ENCODE results near the gene NUDT5. TPM values are rescaled to one million over a fixed set of nuclear protein-coding genes. Genes with fewer than 3 reads are reported as not detected.
A peak's percentile ranks its signal among the peaks of the same experiment; 100 is the strongest.

The NUDT5 gene
- total RNA-seq, 2 experiments from 2014 or later, result 11.6 to 13.5 TPM

DNA sequence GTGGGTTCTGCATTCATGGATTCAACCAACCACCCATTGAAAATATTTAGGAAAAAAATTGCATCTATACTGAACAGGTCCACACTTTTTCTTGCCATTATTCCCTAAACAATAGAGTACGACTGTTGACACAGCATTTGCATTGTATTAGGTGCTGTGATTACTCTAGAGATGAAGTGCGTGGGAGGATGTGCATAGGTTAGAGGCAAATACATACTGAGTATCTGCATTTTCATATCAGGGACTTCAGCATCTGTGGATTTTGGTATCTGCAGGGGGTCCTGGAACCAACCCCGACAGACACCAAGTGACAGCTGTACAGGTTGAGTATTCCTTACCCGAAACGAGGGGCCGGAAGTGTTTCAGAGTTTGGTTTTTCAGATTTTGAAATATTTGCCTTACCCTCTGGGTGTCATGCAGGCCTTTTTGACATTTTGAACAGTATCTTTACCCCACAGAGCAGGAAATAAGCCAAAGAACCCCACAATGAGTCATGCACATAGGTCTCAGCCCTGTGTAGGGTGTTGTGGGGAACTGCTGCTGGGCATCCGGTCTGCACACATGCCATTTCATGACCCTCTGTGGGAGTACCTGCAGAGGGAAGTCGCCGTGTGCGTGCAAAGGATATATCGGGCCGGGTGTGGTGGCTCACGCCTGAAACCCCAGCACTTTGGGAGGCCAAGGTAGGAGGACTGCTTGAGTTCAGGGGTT lies 14.5 kb downstream of the NUDT5 start:
- DNase-seq, result peak; percentile 22 to 91 (median 63)
- Histone ChIP-seq H3K36me3 (ENCODE audit: insufficient read depth, low read length) (peaks cover 38% of the 10 kb centered on the region), H3K4me1 (ENCODE audit: insufficient read depth, low read length) (peaks cover 22% of the 10 kb centered on the region), H3K27ac (ENCODE audit: low read depth in 1 of 2, low read length in 2 of 2) (peak overlapping the region in 1 of 2 donors; percentile 56), H3K4me3 (ENCODE audit: low read length) (no peak overlapping the region), H3K27me3 (ENCODE audit: control insufficient read depth in 1 of 2, insufficient read depth in 2 of 2, low read length in 2 of 2) (no peaks in the 10 kb centered on the region), H3K9me3 (ENCODE audit: control insufficient read depth in 1 of 2, insufficient read depth in 1 of 2, low read length in 2 of 2) (no peaks in the 10 kb centered on the region)
- Mint-ChIP-seq H3K4me3 (peak overlapping the region; percentile 42), H3K4me1 (ENCODE audit: low read depth) (peaks cover 19% of the 10 kb centered on the region), H3K27ac (peak overlapping the region; percentile 92), H3K9me3 (no peaks in the 10 kb centered on the region), H3K36me3 (ENCODE audit: low read depth) (peaks cover 86% of the 10 kb centered on the region), H3K27me3 (no peaks in the 10 kb centered on the region)
- intact Hi-C loops (cut with DNase I, micrococcal nuclease), result loop anchor here in 1 of 2 experiments (2.0 kb wide), 1 partner anchor 14 kb away; the partner anchor contains the start of gene NUDT5
- POLR2A ChIA-PET, result interaction anchor here (1.0 to 2.4 kb wide), 2 partner anchors 14 to 933 kb away, joined by 3 to 13 read pairs; partner anchors contain the start of genes CDC123 and NUDT5
- ATAC-seq (ENCODE audit: poor library complexity), result peak; percentile 97
- CTCF ChIA-PET, result no interaction called here
- TF ChIP-seq, protein P1, sequence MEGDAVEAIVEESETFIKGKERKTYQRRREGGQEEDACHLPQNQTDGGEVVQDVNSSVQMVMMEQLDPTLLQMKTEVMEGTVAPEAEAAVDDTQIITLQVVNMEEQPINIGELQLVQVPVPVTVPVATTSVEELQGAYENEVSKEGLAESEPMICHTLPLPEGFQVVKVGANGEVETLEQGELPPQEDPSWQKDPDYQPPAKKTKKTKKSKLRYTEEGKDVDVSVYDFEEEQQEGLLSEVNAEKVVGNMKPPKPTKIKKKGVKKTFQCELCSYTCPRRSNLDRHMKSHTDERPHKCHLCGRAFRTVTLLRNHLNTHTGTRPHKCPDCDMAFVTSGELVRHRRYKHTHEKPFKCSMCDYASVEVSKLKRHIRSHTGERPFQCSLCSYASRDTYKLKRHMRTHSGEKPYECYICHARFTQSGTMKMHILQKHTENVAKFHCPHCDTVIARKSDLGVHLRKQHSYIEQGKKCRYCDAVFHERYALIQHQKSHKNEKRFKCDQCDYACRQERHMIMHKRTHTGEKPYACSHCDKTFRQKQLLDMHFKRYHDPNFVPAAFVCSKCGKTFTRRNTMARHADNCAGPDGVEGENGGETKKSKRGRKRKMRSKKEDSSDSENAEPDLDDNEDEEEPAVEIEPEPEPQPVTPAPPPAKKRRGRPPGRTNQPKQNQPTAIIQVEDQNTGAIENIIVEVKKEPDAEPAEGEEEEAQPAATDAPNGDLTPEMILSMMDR (IDR thresholded peaks at IDR 0.05), result no peak

DNA sequence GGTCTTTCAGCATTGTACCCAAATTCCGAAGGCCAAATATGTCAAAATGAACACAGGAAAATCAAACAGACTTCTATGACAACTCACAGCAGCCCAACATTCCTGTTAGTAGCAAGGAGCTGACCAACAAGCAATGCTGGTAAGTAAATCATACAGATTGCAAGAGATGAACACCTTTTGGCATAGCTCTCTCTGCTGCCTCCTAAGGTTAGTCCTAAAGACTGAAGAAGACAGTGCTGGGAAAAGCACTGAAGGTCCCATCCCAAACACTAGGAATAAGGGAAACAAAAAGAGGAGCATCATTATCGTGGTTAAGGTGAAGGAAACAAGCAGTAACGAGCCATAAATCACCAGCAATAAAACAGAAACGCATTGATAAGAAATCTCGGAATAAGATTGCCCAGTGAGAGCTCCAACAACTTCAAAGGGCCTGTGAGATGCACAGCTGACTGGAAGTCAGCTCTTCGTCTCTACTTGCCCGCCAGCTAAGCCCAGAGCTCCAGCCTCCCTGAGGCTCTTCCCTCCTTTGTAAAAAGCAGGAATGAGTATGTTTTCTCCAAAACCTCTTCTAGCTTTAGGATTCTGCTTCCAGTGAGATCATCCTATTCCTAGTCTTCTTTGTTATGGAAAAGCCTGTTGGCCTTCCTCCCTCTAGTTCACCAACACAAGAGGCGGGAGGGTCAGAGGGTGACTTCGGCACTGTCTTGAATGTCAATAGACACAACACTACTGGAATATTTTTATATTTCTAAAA lies 15.3 kb downstream of the NUDT5 start:
- DNase-seq, result no peak
- intact Hi-C loops (cut with DNase I, micrococcal nuclease), result loop anchor here in 1 of 2 experiments (2.0 kb wide), 1 partner anchor 14 kb away; the partner anchor contains the start of gene NUDT5
- ChIA-PET POLR2A (interaction anchor here (2.4 kb wide), 1 partner anchor 15 kb away, joined by 13 read pairs; the partner anchor contains the start of genes CDC123 and NUDT5), CTCF (no interaction called here)
- Histone ChIP-seq H3K9me3 (ENCODE audit: control insufficient read depth in 1 of 2, insufficient read depth in 1 of 2, low read length in 2 of 2) (no peaks in the 10 kb centered on the region), H3K4me1 (ENCODE audit: insufficient read depth, low read length) (peaks cover 22% of the 10 kb centered on the region), H3K27me3 (ENCODE audit: control insufficient read depth in 1 of 2, insufficient read depth in 2 of 2, low read length in 2 of 2) (no peaks in the 10 kb centered on the region), H3K4me3 (ENCODE audit: low read length) (no peak overlapping the region), H3K36me3 (ENCODE audit: insufficient read depth, low read length) (peaks cover 37% of the 10 kb centered on the region), H3K27ac (ENCODE audit: low read depth in 1 of 2, low read length in 2 of 2) (peak overlapping the region in 1 of 2 donors; percentile 56)
- Mint-ChIP-seq H3K27me3 (no peaks in the 10 kb centered on the region), H3K36me3 (ENCODE audit: low read depth) (peaks cover 77% of the 10 kb centered on the region), H3K9me3 (no peaks in the 10 kb centered on the region), H3K27ac (peak overlapping the region; percentile 92), H3K4me3 (no peak overlapping the region), H3K4me1 (ENCODE audit: low read depth) (peaks cover 15% of the 10 kb centered on the region)
- TF ChIP-seq, protein P1 (IDR thresholded peaks at IDR 0.05), result no peak
- ATAC-seq (ENCODE audit: poor library complexity), result no peak

DNA sequence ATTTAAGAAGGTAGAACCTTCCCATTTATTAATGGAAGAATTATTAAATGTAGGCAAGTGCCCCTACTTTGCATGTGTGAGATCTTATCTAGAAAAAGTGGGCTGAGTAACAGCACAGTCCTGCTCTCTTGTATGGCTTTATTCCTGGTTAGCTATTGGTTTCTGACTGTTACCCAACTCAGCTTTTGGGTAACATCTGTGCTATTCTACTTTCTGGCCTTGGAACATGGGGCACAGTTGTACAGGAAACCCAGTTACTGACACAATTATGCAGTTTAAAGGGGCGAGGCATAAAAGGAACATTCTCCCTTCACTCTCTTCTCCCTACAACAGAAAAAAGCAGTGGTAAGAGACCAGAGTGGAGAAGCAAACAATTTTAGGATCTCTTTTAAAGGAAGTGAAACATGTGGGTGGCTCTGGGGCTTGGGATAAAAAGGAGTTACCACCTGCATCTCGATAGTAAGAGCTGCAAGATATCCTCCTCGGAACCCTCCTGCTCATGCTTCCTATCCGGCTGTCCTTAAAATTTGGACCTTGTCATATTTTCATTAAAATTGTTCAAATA lies 16.0 kb downstream of the NUDT5 start:
- H3K27me3 ChIP-seq (ENCODE audit: control insufficient read depth in 1 of 2, insufficient read depth in 2 of 2, low read length in 2 of 2), result no peaks in the 10 kb centered on the region
- Mint-ChIP-seq H3K4me1 (ENCODE audit: low read depth) (peaks cover 15% of the 10 kb centered on the region), H3K9me3 (no peaks in the 10 kb centered on the region), H3K27me3 (no peaks in the 10 kb centered on the region), H3K27ac (peak overlapping the region; percentile 92), H3K4me3 (no peak overlapping the region), H3K36me3 (ENCODE audit: low read depth) (peaks cover 73% of the 10 kb centered on the region)
- ATAC-seq (ENCODE audit: poor library complexity) (no peak), DNase-seq (no peak)
- ChIA-PET POLR2A (interaction anchor here (0.9 to 2.4 kb wide), 2 partner anchors 16 kb away, joined by 6 to 13 read pairs; partner anchors contain the start of genes CDC123 and NUDT5), CTCF (no interaction called here)
- intact Hi-C loops (cut with DNase I, micrococcal nuclease), result loop anchor here in 1 of 2 experiments (2.0 kb wide), 1 partner anchor 15 kb away; the partner anchor contains the start of gene NUDT5
- peaks cover 34% of the 10 kb centered on the region for H3K36me3 ChIP-seq (ENCODE audit: insufficient read depth, low read length)
- H3K4me1 ChIP-seq (ENCODE audit: insufficient read depth, low read length), result peaks cover 22% of the 10 kb centered on the region
- no peak overlapping the region for H3K4me3 ChIP-seq (ENCODE audit: low read length)
- H3K9me3 ChIP-seq (ENCODE audit: control insufficient read depth in 1 of 2, insufficient read depth in 1 of 2, low read length in 2 of 2), result no peaks in the 10 kb centered on the region
- no peak overlapping the region for H3K27ac ChIP-seq (ENCODE audit: low read depth in 1 of 2, low read length in 2 of 2)
- TF ChIP-seq, protein P1 (IDR thresholded peaks at IDR 0.05), result no peak

Data from CD4-positive, alpha-beta T cell (primary cell).